Fibroblast of mammary gland (primary cell): Measurements from ENCODE around the gene LY6G6F.

Source experiments
- DNase-seq: peaks from one replicate; pipeline ENCODE4 v3.0.0-alpha.2; 2010; ENCODE audit warnings: low read depth
- H3K4me3 ChIP-seq: 2 replicates; pipeline ENCODE4 v1.5.1; 2011; ENCODE audit warnings: low read depth, mild to moderate bottlenecking, low read length, moderate library complexity; ENCODE audit not compliant: control insufficient read depth
- TF ChIP-seq, protein P1 (sequence below): conservative IDR thresholded peaks from 2 replicates; pipeline ENCODE4 v1.5.1; 2011; ENCODE audit warnings: low read depth, low read length, inconsistent platforms; ENCODE audit not compliant: control insufficient read depth, insufficient read depth

Gene LY6G6F

DNA sequence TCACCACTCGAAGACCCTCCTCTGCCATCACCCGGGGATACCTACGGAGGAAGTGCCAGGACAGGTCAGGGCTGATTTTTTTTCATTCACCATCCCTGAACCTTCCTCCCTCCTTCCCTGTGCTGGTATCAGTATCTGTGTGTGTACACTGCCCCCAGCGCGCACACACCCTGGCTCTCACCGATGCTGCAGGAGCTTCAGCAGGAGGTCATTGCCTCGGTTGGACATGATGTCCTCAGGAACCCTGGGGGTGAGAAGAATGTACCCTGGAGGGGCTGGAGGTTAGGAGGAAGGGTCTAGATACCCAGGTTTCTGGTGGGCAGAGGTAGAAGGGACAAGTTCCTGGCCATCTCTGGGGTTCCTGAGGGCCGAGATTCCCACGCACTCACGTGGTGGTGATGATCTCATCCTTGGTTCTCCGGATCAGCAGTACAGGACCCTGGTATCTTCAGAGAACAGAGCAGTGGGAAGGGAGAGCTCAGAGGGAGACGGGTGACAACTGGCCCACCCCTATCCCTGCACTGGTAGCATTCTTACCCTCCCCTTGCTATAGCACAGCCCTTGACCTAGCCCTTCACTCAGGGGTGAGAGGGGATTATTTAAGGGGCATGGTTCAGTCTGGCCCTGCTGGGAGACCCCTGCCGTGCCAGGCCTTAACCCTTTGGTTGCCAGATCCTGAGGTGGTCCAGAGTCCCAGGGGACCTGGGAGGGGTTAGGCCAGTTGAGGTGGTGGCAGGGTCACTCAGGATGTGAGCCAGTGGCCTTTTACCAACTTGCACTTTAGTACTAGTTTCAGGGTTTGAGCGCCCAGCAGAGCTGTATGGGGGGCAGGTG lies 18.6 kb upstream of the LY6G6F start:
- H3K4me3 ChIP-seq = no peak overlapping the region
- DNase-seq = no peak
- TF ChIP-seq, protein P1, sequence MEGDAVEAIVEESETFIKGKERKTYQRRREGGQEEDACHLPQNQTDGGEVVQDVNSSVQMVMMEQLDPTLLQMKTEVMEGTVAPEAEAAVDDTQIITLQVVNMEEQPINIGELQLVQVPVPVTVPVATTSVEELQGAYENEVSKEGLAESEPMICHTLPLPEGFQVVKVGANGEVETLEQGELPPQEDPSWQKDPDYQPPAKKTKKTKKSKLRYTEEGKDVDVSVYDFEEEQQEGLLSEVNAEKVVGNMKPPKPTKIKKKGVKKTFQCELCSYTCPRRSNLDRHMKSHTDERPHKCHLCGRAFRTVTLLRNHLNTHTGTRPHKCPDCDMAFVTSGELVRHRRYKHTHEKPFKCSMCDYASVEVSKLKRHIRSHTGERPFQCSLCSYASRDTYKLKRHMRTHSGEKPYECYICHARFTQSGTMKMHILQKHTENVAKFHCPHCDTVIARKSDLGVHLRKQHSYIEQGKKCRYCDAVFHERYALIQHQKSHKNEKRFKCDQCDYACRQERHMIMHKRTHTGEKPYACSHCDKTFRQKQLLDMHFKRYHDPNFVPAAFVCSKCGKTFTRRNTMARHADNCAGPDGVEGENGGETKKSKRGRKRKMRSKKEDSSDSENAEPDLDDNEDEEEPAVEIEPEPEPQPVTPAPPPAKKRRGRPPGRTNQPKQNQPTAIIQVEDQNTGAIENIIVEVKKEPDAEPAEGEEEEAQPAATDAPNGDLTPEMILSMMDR = no peak

DNA sequence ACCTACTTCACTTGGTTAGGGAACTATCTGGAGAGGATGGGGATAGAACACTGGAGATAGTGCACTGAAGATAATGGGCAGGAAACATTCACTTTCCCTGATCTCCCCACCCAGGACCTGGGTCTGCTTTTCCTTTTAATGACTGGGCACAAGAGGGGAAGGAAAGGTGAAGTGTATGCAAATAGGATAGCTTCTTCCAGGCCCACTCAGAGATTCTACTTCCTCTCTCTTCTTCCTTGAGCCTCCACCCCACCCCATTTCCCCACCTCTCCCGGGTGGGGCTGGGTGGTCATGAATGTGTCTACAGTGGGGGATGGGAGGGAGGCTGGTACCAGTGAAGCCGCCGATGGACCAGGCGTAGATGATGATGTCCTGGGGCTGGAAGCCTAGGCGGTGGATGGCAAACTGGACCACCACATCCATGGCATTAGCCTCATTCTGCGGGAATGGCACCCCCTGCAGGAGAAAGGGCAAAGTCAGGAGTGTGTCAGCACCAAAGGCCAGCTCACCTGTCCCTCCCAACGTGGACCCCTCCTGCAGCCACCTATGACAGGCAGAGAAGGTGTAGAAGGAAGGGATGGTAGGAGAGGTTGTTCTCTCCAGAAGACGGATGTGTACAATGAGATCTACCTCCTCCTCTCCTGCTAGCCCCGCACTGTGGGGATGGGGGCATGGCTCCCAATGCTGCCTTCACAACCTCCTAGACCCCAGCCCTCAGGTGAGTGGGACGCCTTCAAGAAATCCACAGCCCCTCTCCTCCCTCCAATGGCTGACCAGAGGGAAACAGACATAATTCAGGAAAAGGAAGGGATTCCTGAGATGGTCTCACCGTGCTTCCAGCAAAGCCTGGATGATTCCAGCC lies 17.2 kb upstream of the LY6G6F start:
- no peak overlapping the region for H3K4me3 ChIP-seq
- no peak for DNase-seq
- TF ChIP-seq, protein P1 = peak; percentile 45

DNA sequence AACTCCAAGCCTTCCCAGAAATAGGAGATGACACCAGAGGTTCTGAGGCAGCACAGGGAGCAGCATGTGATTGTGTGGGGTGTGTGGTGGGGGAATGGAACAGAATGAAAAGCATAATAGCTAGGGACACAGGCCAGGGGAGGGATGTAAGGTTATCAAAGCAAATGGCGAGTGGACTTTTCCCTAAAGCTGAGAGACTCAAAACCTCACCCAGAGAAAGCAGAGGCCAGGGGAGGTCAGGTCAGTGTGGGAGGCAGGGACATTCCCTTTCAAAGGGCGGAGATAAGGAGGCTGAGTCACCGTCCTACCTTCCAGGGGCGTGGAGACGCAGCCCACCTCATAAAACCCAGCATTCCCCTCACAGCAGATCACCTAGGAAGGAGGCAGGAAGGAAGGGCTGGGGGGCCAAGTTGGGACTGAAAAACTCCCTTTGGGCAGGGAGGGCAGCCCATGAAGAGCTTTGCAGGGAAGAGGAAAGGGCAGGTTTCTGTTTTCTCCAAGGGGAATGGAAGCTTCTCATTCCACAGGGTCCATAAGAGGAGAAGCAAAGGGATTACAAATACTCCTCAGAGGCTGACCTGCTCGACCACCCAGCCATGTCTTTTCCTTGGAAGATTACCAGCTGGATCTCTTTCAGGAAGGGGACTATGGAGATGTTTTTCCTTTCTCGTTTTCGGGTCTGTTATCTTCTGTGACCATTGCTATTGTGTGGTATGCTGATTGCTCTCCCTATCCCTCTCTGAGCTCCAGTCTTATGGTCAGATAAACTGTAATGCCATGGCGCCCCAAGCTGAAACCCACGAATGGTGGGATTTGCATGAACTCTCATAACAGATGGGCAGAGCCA lies 16.2 kb upstream of the LY6G6F start:
- H3K4me3 ChIP-seq = no peak overlapping the region
- DNase-seq = no peak
- TF ChIP-seq, protein P1 = no peak

DNA sequence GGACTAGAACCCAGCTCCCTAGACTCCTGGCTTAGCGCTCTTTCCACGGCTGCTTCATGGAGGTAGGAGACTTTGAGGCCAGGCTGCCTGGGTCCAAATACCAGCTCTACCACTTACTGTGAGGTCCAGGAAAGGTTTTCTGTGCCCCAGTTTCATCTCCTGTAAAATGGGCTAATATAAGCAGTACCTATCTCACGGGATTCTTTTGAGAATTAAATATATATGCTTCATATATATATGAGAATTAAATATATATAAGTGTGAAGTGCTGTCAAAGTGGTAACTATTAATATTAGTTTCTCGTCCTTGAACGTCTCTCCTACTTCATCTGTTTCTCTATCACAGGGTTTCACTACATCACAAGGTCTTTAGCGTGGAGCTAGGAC lies 15.6 kb upstream of the LY6G6F start:
- no peak overlapping the region for H3K4me3 ChIP-seq
- TF ChIP-seq, protein P1 = no peak
- DNase-seq = no peak

DNA sequence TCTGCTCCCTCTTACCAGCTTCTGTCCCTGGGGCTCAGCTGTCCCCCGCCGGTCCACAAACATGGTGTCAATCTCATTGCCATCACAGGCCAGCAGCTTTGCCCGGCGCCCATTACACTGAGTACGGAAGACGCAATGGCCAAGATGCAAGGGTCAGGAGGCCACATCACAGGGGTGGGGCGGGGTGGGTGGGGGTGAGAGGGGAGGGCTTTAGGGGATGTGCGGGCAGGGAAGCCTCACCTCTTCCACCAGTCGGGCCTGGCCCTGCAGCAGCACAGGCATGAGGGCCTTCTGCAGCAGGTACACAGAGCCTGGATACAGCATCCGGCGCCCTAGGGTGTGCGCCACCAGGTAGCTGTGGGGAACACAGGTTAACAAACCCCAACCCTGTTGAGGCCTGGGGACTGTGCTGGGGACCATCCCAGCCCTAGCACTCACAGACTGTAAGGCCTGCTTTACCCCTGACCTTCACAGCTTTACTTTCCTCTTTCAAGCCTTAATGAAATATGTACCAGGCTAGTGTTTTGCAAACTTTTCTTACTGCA lies 15.0 kb upstream of the LY6G6F start:
- H3K4me3 ChIP-seq = no peak overlapping the region
- no peak for DNase-seq
- TF ChIP-seq, protein P1 = no peak

DNA sequence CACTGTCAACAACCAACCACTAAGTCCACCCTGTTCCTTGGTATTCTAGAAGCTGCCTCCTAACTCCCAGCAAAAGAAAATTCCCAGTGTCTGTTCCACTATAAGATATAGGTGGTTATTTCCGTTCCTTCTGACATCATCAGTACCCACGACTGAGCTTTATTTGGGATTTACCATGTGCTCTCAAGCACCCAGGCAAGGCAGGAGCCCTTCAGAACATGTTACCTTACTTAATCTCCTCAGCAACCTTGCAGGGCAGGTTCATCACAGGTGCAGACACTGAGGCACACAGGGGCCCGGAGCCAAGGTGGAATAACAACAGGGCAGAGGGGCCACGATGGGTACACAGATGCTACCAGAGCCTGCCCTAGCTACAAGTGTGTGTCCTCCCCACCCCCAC lies 14.3 kb upstream of the LY6G6F start:
- TF ChIP-seq, protein P1 = no peak
- H3K4me3 ChIP-seq = no peak overlapping the region
- no peak for DNase-seq
